ENCODE results near the gene CKLF.
A peak's percentile ranks its signal among the peaks of the same experiment; 100 is the strongest.

Gene CKLF

DNA sequence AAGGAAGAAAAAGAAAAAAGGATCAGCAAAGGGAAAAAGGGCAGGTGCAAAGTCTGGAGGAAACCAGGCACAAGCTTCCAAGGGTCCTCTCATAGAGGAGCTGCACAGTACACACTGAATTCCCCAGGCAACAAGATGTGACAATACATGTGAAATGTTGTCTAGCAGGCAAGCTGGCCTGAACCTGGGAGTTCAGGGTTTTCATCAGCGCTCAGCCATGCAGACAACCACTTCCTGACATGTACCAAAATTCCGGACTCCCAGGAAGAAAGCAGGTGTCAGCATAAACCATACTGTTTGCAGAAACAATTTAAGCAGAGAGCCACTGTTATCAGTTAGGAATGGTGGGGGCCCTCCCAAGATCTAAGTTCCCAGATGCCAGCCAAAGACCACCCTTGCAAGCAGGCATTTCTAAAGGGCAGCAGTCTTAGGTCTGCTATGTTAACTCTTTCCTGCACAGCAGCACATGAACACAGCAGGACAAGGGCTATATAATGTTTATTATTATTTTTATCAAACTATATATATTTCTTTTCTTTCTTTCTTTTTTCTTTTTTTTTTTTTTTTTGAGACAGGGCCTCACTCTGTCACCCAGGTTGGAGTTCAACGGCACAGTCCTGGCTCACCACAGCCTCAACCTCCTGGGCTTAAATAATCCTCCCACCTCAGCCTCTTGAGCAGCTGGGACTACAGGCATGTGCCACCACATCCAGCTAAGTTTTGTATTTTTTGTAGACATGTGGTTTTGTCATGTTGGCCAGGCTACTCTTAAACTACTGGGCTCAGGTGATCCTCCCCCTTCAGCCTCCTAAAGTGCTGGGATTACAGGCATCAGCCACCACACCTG is 12.5 kb upstream of the CKLF start:
- FAIRE-seq = peak; percentile 92
- no peak for DNase-seq (ENCODE audit: extremely low spot score, insufficient read length, low read depth)

DNA sequence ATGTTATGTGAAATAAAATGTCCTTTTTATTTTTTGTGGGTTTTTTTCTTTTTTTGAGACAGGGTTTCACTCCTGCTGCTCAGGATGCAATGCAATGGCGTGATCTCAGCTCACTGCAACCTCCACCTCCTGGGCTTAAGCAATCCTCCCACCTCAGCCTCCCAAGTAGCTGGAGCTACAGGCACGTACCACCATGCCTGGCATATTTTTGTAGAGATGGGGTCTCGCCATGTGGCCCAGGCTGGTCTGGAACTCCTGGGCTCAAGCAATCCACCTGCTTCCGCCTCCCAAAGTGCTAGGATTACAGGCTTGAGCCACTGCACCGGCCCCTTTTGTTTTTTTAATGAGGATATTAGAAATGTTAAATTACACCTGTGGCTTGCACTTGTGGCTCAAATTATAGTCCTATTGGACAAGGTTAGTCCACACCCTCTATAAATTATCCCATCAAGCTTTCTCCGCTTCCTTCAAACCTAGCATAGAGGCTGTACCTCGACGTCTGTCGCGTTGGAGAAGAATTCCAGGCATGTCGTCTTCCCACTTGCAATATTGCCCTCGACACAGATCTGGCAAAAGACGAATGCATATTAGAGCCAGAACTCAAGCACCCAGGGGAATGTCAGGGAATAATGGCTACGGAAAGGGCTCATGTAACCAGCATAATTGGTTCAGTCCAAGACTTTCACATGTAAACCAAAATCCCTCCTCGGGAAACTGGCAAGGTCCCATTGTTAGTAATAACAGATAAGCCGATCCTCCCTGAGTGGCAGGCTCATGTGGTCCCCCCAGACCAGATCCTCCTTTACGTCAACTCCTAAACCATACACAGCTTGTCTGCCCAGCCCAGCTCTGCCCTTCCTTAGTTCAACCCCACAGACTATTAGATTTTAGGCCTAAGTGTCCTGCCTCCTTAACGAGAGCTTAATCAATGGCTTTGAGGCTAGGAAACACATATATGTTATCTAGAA is 10.7 kb upstream of the CKLF start:
- FAIRE-seq (no peak), DNase-seq (ENCODE audit: extremely low spot score, insufficient read length, low read depth) (no peak)

DNA sequence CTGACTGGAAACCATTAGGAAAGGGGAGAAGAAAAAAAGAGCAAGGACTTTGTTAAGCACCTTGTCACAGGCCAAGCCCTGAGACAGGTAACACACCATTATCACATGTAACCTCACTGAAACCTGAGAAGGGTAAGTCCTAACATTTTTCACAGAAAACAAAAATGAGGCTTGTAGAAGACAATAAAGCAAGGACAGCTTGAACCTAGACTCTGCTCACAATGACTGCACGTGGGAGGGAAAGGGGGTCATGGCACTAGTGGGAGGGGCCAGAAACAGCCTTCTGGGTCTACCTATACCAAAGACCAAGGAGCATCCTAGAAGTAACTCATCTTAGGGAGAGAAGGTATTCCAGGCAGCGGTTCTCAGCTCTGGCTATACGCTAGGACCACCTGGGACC is 10.0 kb upstream of the CKLF start:
- no peak for FAIRE-seq
- DNase-seq (ENCODE audit: extremely low spot score, insufficient read length, low read depth) = no peak

DNA sequence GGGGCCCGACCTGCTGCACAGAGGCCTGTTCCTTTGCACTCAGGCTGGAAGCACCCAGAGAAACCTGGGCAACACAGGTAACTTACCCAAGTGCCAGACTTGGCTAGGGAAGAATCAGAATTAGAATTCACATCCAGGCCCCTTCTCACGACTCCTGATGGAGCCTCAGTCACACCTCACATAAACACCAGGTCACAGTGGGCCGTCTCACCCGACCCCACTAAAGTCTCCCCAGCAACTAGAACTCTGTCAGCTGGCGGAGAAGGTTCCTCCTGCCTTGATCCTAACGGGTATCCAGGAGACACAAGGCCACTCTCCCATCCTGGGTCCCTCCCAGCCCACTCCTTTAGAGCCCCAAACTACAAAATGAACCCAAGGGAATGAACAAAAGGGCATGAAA is 8.8 kb upstream of the CKLF start:
- no peak for FAIRE-seq
- no peak for DNase-seq (ENCODE audit: extremely low spot score, insufficient read length, low read depth)

DNA sequence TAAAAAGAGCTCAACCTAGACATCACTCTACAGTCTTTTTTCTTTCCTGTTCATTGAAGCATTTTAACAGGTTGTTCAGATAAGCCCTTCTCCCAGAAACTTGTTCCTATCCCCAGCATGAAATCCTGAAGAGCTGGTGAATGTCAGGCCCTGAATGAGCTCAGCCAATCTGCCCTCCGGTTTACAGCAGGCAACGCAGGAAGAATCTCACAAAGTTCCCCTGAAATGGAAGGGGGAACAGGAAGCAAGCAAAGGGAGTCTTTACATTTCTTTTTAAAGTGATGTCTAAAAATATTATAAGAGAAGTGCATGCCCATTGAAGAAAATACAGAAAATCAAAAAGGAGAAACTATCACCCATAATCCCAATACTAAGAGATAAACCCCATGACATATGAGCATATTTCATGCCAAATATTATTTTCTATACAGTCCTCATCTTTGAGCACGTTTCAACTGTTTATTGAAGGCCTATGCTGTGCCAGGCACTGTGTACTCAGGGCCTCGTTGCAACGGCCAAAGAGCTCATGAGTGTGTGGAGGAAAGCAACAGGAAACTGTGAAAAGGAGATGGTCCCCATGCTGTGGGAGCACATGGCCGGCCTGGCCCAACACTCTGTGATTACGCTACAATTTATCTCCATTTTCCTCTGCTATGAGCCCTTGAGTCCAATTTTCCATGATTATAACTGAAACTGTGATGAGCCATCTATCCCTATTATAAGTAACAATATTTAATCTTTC is 8.2 kb upstream of the CKLF start:
- DNase-seq (ENCODE audit: extremely low spot score, insufficient read length, low read depth) = no peak
- FAIRE-seq = no peak

DNA sequence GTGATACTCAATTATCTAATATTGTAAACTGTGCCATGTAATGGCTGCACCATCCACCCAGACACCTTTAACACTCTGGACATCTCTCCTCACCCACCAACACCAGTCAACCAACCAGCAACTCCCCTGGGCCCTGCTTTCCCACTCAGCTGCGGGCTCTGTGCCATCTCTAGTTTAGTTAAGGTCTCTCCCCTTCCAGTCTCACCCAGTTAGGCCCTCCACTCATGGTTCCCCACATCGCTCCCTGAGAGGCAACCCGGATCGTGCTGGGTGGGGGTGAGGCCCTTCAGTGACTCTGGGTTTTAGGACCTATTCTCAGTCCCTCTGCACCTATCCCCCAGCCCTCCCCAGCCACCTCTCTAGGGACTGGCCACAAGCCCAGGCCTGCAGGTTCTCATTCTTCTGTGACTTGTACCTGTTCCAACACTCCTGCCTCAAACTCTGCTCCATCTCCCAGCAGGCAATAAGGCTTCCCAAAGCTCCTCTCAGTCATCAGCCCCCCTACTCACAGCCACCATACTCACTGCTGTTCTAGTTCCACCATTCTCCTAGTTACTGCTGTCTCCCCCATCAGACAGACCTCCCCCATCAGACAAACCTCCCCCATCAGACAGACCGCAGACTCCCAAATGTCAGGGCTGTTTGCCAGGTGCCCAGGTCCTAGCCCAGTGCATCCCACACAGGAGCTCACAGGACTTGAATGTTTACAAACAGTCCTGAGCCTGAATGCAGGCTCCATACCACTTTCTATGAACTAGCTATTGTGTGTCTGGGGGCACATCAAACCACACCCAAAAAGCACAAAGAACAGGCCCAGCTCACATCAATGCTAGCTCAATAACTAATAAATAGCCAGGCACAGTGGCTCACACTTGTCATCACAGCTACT is 5.0 kb upstream of the CKLF start:
- DNase-seq (ENCODE audit: extremely low spot score, insufficient read length, low read depth) (no peak), FAIRE-seq (no peak)

DNA sequence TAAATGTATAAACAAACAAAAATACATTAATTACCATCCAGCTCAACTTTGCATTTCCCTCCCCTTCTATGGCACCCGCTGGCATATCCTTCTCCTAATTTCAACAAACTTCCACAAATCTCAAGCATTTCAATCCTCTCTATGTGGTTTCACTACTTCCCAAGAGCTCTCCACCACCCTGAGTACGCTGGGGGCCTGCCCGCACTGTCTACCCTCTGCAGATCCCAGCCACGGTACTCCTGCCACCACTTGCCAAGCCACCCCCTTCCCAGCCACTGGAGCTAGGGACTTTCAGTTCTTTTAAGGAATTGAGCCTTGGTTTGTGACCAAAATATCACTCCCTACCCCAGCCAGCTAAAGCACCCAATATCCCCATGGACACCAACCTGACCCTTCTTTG is 4.3 kb upstream of the CKLF start:
- DNase-seq (ENCODE audit: extremely low spot score, insufficient read length, low read depth) = no peak
- FAIRE-seq = no peak

DNA sequence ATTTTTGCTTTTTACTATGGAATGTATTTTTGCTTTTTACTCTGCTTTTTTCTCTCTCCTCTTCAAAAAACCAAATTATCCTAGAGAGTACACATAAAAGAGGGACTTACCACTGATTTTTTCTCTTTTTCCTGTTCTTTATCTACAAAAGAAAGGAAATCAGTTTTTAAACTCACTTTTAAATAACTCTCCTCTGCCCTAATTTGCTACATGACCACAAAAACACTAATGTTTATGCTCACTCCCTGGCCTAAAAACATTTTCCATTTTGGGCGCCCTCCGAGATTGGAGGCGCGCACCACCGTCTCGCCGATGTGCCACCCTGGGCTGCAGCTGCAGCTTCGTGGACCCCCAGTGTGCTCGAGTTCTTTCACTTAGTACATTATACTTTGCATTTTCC is 3.5 kb upstream of the CKLF start:
- FAIRE-seq (no peak), DNase-seq (ENCODE audit: extremely low spot score, insufficient read length, low read depth) (no peak)

DNA sequence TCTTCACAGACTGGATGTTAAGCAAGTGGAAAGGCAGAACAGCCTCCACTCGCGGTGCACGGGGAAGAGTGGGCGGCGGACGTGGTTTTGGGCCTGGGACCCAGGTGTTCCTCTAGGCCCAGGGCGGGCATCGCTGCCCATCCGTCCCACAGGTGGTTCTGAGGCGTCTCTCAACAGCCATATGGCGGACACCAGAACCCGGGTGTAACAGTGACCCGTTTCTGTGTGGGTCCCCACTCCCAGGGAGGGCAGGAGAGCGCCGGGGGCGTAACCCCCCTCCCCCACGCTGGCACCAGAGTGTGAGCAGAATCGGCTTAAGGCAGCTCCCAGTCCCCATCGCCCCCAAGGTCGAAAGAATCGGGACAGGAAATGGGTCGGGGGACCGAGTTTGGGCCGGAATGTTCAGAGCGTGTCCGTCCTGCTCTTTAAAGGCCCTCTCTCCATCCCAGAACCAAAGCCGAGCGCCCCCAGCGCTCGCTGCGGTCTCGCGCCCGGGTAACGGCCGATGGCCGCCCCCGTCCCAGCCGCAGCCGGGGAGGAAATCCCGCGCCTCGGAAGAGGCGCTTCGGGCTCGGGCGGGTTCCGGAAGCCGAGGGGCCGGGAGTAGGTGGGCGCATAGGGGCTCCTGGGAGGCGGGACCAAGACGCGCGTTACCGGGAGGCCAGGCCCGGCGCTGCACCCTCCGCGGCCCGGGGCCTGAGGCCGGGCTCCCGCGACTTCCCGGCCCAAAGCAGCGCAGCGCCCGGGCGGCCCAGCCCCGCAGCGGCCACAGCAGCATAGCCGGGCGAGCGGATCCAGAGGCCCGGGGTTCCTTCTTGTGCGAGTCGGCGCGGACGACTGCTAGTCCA is 2.9 kb upstream of the CKLF start, which contains the start of gene TK2:
Gene TK2 (minus strand): TSS at position 839 of the 848 bp plus-strand sequence. CDS start 61 bp downstream, at position 778.
- no peak for DNase-seq (ENCODE audit: extremely low spot score, insufficient read length, low read depth)
- no peak for FAIRE-seq

DNA sequence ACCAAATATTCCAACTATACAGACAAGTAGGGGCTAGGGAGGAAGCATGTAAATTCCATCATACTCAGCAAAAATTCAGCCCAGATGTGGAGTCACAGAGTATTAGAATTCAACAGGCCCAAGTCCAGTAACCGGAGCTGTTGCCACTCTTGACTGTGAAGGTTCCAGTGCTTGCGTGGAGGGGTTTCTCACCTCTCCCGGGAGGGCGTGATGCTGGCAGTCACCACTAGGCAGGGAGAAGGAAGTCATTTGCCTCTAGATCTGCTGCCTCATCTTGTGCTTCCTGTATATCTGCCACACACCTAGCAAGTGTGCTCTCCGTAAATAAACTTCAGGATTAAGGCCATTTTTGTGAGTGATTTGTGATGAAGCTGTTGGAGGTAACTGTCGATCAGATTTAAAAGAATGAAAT is 1.0 kb upstream of the CKLF start:
- FAIRE-seq (peak; percentile 24), DNase-seq (ENCODE audit: extremely low spot score, insufficient read length, low read depth) (no peak)

DNA sequence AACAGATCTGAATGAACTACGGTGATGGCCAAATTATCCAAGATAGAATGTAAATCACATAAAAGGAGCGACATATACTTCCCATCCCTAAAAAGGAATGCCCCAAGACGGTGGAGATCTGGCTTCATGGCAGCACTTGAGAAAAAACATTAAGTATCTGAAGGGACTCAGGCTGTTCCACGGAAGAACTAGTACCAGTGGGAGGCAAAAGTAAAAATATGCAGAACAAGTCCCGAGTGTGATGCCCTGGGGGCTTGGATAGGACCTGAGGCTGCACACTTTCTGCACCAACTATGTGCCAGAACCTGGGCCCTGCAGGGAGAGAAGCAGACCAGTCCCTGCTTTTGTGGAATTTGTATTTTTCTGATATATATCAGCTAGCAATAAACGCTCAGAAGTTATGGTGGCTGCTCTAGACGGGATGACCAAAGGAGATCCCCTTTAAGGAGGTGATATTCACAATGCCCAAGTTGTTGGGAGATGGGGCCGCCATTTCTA is 539 bp upstream of the CKLF start:
- DNase-seq (ENCODE audit: extremely low spot score, insufficient read length, low read depth) = no peak
- no peak for FAIRE-seq

DNA sequence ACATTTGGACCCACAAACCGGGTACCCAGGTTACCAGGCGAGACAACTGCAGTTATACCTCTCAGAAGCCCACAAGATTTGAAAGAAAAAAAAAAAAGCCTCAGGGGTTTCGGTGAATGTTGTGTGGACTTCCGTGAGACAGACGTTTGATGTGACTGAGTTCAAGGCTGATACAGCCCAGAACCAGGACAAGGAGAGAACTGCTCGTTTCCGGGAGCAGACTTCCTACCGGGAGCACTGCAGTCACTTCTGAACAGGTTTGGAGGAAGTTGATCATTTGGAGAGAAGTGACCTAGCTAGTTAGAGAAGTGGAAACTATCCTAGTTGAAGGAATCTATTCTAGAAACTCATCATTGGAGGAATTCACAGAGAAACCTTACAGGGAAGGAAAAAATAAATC is 847 bp downstream of the CKLF start:
- DNase-seq (ENCODE audit: extremely low spot score, insufficient read length, low read depth) (no peak), FAIRE-seq (no peak)

DNA sequence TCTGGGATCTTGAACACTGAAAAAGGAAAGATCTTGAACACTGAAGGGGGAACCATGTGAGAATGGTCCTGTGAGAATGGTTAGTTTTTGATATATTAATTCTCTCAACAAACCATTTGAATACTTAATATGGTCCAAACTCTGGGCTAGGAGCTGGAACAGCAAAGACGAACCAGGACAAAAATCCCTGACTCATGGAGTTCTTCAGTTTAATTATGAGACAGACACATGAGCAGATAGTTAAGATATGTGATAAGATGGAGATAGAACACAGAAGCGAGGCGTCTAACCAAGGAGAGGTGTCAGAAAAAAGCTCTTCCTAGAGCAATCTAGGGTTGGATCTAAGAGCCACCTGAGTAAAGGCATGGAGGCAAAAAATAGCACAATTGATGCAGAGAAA is 1.6 kb downstream of the CKLF start:
- no peak for DNase-seq (ENCODE audit: extremely low spot score, insufficient read length, low read depth)
- no peak for FAIRE-seq

DNA sequence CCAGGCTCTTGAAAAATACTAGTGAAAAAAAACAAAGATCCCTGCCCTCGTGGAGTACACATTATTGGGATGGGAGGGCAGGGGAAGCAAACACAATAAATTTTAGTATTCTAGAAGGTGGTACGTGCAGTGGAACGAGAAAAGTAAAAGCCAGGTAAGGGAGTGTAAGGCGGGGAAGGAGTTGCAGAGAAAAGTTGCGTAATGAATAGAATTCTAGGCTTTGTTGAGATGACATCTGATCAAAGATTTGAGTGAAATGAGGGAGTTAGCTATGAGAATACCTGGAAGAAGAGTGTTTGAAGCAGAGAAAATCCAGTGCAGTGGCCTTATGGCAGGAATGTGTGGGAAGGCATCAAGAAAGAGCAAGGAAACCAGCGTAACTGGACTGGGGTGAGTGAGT is 2.1 kb downstream of the CKLF start:
- DNase-seq (ENCODE audit: extremely low spot score, insufficient read length, low read depth) = no peak

DNA sequence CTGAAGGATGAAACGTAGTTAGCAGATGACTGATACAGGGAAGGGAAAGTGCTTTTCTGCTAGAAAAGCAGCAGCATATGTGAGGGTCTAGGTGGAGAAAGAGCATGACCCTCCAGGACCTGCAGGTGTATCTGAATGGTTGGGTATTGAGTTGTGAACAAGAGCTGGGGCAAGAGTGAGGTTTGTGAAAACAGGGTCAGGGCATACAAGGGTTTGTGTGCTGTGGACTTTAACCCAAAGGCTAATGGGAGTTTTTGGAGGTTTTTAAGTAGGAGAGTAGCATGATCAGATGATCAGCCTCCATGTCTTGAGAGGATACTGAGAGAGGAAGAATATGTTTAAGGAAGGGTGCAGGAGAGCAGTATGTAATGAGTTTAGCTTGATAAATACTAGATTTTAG is 7.7 kb downstream of the CKLF start:
- no peak for FAIRE-seq

More for the DNA sequence above, 2.1 kb downstream of the CKLF start:
- FAIRE-seq = no peak

DNA sequence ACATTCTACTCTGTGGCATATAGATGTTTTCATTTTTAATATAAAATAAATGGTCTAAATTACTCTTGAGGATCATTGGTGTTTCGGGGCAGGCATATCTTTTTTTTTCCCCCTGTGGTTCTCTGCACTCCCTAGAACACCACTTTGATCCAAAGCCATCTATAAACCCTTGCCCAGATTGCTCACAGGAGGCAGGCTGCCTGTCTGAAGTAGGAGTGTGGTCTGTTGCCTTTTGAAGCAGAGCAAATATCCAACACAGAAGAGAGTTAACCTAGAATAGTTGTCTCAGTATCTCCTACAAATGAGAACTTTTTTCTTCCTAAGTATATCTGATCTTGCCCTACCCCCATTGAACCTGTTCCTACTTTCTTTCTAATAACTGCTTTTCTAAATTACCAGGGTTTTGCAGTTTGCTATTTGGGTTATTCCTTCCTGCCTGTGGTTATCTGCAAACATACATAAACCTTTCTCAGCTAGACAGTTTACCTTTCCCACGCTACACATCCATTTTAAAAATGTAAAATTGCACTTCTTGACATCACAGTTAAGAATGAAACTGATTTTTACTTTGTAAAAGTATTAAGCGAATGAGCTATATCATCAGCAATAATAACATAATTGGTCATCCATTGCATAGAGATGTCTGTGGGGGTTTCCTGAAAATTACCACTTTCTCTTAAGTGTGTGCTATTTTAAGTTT is 9.2 kb downstream of the CKLF start:
- FAIRE-seq (peak; percentile 62), DNase-seq (ENCODE audit: extremely low spot score, insufficient read length, low read depth) (no peak)

More for the DNA sequence above, 7.7 kb downstream of the CKLF start:
- DNase-seq (ENCODE audit: extremely low spot score, insufficient read length, low read depth) = no peak

DNA sequence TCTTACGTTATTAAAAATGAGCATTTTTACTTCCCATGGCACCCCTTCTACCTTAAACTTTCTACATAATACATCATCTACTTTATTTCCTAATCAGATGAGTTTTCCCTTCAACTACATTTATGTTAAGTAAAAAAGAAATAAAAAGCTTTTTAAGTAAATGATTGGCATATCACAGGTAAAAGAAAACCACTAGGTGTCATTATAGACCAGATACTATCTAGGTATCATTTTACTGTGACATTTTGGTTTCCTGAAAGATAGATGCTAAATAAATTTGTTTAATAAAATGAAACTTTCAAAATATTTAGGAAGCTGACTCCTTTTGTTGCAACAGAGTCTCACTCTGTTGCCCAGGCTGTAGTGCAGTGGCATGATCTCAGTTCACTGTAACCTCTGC is 10.0 kb downstream of the CKLF start:
- FAIRE-seq (no peak), DNase-seq (ENCODE audit: extremely low spot score, insufficient read length, low read depth) (no peak)

DNA sequence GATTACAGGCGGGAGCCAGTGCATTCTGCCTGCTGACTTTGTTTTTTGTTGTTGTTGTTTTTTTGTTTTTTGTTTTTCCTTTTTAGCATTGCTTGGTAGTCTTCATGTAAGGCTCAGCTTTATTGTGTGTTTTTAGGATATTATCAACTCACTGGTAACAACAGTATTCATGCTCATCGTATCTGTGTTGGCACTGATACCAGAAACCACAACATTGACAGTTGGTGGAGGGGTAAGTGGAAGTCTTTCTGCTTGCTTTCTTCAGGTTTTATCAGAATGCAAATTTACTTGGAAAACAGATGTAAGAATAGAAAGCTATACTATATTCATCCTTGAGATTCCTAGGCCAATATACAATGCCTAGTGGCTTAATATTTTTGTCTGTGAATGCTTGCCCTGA is 10.6 kb downstream of the CKLF start:
- FAIRE-seq = no peak
- DNase-seq (ENCODE audit: extremely low spot score, insufficient read length, low read depth) = no peak

Data from GM18507 (cell line).